UCSD-AML1 (cell line): Measurements from ENCODE around the gene TRNAU1AP.
"Not testable (repeated sequence)": the region's sequence is repeated elsewhere in the genome, so short reads cannot be mapped to it uniquely, and the experiment has no call there.

Experiments used
- DNase-seq: peaks from one replicate; lab custom pipeline; 2025; ENCODE audit not compliant: unreplicated experiment; lab: John Stamatoyannopoulos, UW

The TRNAU1AP gene

DNA sequence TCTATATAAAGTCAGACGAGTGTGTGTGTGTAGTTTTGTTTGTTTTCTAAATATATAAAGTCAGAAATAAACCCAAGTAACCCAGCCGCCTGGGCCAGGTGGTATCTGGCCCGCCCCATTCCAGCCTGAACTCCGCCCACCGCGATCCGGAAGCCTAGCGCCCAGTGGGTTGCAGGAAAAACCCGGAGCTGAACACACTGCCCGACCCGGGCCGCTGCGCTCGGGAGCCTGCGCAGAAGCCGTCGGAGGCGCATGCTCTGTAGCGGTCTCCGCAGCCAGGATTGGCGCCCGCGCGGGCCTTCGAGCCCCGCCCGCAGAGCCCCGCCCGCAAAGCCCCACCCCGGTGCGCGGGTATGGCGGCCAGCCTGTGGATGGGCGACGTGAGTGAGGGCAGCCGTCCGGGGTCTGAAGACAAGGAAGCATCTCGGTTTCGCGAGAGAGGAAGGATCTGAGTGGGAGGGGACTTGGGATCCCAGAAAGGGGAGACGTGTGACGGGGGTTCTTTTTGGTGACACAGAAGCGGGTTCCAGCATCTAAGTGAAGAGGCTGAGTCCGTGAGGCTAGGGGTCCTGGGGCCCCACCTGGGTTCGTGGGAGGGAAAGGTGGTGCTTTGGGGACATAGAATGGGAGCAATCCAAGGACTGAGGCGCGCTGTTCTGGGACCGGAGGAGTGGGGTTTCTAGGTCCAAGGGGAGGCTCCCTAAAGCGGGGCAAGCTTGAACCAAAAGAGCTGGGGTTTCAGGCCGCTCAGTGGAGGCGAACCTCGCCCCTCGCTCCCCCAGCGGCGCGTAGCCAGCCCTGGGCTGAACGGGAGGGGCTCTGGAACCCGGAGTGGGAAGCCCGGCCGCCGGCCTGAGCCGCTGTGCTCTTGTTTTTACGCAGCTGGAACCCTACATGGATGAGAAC is at the start of gene TRNAU1AP:
Gene TRNAU1AP (plus strand): TSS at position 328 of the 906 bp plus-strand sequence. CDS start 26 bp downstream, at position 354.
- peak; percentile 97 for DNase-seq

DNA sequence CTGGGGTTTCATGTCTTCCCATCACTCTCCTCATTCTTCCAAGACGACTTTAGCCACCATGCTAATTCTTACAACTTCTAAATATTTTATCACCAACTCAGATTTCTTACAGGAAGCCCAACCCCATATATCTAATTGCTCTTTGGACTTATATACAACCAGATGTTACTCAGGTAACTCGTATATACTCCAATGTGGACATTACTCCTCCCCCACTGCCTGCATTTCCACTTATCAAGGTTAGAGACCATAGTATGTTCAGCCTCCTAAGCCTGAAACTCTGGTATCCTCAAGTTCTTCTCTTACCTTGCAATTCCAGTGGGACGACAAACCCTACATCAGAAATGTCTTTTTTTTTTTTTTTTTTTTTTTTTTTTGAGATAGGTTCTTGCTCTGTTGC is 49.8 kb upstream of the TRNAU1AP start:
- DNase-seq: no peak

DNA sequence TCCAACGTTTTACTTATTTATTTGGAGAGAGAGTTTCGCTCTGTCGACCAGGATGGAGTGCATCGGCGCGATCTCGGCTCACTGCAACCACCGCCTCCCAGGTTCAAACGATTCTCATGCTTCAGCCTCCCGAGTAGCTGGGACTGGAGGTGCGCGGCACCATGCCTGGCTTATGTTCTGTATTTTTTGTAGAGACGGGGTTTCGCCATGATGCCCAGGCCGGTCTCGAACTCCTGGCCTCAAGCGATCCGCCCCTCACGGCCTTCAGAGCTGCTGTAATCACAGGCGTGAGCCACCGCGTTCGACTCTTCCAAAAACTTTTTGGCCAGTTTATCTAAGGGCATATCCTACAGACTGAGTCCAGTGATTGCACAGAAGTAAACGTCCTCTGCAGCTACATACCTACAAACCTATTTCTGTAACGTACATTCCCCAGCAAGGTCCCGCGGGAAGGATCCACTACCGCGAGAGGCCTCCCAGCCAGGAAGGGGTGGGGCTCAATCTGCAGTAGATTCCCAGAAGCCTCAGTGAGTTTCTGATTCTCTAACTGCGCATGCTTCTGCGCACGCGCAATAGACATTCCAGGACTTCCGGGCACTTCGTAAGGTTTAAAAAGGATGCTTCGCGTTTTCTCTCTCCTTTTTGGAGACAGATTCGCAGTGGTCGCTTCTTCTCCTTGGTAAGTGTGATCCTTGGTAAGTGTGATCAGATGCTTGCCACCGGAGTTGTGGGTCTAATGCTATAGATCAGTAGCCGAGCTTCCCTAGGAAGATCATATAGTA is 47.3 kb upstream of the TRNAU1AP start, which contains the start of gene RCC1:
Gene RCC1 (plus strand): TSS at position 638 of the 782 bp plus-strand sequence. CDS start 23,824 bp downstream, outside the sequence.
- peak; percentile 96 for DNase-seq

DNA sequence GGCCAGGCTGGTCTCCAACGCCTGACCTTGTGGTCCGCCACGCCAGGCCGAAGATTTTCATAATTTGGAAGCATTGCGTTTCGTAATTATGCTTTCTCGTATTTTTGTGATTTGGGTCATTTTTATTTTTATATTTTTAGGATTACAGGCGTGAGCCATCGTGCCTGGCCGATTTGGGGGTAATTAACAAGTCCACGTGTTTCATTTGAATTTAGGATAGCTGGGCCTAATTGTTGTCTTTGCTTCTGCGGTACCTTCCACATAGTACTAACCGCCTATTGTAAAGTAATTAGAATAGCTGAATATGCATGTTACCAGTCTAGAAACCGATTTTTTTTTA is 46.0 kb upstream of the TRNAU1AP start:
- DNase-seq: no peak

DNA sequence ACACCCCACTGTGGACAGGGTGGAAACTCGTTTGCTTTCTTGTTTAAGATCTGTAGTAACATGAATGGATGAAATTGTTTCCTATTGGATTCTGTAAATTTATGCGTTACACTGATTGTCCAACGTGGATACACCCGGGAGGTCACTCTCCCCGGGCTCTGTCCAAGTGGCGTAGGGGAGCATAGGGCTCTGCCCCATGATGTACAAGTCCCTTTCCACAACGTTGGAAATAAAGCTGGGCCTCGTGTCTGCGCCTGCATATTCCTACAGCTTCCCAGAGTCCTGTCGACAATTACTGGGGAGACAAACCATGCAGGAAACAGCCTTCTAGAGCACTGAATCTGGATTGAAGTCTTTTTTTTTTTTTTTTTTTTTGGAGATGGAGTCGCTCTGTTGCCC is 45.6 kb upstream of the TRNAU1AP start:
- peak; percentile 29 for DNase-seq

DNA sequence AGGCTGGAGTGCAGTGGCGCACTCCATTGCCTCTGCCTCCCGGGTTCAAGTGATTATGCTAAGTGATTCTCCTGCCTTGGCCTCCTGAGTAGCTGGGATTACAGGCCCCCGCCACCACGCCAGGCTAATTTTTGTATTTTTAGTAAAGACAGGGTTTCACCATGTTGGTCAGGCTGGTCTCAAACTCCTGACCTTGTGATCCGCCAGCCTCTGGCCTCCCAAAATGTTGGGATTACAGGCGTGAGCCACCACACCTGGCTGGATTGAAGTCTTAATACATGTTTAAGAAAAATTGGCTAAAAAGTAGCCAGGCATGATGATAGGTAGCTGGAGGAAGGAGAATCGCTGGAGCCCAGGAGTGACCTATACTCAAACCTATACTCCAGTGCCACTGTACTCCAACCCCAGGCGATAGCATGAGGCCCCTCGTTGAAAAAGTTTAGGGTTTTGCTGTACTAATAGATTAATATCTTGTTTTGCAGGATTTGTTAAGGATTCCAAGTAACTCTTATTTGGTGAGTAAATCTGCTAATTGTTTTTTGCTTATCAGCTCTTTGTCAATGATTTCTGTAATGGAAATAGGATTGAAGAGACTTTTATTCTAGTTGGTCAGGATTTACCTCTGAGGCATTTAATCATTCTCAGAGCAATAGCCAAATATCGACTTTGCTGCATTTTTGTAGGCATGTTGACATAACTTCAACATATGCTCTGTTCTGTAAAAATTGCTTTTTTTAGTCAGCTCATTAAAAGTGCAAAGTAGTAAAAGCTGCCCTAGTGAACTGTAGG is 45.0 kb upstream of the TRNAU1AP start:
- no peak for DNase-seq

DNA sequence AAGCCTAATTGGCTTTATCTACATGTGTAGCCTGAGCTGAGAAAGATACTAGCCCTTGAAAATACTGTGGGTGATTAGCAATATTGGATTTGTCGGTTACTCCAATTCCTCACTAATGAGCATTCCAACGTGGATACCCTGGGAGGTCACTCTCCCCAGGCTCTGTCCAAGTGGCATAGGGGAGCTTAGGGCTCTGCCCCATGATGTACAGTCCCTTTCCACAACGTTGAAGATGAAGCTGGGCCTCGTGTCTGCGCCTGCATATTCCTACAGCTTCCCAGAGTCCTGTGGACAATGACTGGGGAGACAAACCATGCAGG is 44.5 kb upstream of the TRNAU1AP start:
- no peak for DNase-seq

DNA sequence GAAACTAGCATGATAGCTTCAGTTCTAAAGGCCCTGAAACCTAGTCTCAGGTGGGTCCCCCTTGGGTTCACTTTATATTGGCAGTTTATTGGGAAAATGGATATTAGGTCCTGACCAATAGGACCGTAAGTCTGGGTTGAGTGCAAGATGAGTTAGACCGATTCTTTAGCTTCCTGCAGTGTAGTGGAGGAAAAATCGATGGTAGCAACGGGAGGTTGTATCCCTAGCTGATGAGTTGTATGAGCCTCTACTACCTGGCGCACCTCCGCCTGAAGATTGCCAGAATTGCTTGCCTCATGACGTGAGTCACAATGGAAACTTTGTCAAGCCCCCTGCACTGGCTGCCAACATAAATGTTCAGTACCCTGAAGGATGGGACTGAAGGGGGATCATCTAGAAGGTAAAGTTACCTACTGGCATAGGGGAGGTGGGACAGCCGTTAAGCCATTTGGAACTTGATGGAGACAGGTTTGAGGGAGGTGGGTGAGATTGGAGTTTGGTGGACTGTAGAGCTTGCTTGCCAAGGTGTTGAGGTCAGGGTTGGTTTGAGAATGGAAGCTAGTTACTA is 43.1 kb upstream of the TRNAU1AP start:
- no peak for DNase-seq

DNA sequence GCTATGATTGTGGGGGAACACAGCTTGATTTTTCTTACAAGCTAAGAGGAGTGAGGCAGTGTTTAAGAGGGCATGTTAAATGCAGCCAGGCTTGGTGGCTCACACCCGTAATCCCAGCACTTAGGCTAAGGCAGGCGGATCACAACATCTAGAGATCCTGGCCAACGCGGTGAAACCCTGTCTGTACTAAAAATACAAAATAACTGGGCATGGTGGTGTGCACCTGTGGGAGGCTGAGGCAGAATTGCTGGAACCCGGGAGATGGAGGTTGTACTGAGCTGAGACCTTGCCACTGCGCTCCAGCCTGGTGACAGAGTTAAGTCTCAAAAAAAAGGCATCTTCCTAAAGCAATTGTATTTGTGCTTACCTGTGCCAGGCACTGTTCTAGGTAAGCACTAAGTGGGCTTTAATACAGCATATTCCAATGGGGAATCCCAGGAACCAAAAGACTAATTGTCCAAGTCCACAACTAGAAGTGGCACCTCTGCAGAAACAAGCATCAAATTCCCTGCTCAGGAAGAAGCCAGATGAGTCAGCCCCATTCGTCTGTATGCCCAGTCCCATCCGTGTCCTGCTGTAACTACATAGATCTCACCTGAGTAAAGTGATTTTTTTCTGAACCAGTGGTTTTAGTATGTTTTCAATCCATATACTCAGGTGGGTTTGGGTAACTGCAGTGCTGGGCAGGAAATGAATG is 42.5 kb upstream of the TRNAU1AP start:
- DNase-seq: no peak

DNA sequence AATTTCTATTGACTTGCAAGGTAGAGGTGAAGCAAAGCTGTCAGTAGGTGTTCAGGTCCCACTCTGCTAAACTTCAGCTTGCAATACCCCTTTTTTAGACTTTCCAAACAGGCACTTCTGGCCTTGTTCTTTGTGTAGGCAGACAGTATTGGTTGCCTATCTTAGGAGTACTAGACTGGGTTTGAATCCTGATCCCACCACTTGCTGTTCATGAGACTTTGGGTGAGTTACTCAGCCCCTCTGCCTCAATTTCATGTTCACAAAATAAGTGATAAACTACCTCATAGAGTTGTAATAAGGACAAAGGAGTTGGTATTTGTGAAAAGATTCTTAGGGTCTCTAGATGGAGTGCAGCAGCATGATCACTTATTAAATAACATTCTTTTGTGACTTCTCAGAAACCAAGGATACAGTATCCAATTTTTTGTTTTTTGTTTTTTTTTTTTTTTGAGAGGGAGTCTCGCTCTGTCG is 41.9 kb upstream of the TRNAU1AP start:
- DNase-seq: no peak

DNA sequence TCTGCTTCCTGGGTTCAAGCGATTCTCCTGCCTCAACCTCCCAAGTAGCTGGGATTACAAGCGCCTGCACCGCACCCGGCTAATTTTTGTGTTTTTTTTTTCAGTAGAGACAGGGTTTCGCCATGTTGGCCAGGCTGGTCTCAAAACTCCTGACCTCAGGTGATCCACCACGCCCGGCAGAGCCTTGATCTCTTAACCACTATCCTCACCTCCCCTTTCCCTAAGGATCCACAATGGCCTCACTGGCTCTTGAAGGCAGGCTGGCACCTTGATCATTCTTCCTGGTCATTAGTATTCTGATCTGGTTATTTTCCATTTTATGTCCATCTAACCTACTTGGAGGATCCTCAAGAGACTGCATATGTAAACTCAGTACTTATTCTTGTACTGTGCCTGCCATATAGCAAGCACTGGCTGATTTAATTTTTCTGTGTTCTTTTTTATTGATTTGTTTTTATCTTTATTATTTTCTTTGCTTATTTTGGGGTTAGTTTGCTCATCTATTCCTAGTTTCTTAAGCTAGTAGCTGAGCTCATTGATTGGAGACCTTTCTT is 40.8 kb upstream of the TRNAU1AP start:
- no peak for DNase-seq

DNA sequence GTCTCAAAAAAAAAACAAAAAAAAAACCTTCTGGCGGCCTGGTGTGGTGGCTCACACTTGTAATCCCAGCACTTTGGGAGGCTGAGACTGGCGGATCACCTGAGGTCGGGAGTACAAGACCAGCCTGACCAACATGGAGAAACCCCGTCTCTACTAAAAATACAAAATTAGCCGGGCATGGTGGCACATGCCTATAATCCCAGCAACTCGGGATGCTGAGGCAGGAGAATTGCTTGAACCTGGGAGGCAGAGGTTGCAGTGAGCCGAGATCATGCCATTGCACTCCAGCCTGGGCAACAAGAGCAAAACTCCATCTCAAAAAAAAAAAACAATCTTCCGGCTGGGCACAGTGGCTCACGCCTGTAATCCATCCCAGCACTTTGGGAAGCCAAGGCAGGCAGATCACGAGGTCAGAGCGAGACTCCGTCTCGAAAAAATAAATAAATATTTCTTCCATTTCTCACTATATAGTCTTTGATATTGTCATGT is 38.4 kb upstream of the TRNAU1AP start:
- not testable (repeated sequence) for DNase-seq

DNA sequence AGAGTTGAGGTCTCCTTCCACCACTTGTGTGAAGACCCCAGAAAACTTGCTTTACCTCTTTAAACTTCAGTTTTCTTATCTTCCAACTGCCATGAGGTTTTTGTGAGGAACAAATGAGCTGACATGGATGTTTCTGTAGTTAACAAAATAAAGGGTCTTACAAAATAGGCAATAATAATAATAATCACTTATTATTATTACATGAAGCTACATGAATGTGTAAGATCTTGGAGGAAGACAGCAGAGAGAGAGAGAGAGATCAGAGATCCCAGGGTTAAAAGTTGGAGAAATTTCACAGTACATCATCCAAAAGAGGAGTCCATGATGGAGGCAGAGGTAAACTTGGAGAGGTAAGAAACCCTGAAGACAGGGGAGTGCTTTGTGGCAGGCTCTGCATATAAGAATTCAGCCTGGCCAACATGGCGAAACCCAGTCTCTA is 36.3 kb upstream of the TRNAU1AP start:
- DNase-seq: no peak

DNA sequence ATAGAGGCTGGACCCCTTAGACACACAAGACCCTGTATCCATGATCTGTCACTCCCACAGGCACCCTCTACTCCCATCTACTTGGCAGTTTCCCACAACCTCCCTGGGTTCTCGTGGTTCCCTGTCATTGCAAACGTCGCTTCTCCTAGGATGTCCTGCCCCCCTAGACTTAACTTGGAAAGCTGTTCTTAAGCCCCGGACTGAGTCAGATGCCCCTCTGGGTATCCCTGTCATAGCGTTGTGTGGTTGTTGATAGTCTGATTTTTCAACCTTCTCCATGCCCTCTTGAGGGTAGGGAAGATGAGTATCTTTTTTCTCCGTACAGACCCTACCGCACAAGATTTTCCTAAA is 35.3 kb upstream of the TRNAU1AP start:
- DNase-seq: no peak

DNA sequence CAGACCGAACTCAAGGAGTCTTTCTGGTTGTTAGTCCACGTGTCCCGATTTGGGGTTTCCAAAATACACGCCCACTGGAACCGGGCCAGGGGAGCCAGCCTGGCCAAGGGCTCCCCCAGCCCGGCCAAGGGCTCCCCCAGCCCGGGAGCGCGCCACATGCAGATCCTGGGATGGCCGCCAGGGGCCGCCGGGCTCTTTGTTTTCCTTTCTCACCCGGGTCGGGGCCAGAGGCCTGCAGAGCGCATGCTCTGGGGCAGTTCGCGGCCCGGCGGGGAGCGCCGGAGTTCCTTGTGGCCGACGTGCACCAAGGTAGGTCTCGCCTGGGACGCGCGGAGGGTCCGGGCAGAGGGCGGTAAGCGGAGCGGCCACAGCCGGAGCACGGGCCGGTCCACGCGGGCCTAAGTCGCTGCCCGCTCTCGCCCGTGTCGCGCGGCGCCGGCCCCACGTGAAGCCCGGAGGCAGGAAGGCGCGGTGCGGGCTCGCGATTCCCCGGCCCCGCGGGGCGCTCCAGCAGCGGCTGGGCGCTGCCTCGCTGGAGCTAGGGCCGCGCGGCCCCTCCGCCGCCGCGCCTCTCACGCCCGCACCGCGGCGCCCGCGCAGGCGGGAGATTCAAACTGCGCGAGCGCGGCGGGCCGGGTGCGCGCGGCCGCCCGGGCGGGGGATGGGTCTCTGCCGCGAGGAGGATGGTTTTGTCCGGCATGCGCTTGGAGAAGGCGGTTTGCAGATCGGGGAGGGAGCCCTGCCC is 34.7 kb upstream of the TRNAU1AP start:
- DNase-seq: peak; percentile 89

DNA sequence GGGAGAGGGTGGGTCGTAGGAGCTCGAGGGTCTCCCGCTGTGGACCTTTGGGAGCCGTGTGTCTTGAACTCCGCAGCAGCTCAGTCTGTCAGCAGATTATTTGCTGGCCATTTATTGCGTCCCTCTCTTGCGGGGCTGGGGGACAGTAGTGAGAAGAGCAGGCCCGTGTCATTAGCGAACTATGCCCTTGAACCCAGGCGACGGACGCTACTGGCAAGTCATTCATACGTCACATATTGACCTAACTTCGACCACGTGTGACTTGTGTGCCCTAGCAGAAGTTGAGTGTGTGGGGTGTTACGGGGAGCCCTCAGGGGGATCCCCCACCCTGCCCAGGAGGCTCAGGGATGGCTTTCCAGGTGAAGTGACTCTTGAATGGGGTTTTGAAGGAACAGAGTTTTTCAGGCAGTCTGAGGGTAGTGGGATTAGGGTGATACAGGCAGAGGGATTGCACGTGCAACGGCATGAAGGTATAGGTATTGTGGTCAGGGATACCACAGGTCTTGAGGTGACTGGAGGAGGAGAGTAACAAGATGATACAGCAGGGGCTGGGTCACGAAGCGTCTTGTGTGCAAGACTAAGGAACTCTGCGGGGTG is 34.0 kb upstream of the TRNAU1AP start:
- peak; percentile 52 for DNase-seq

DNA sequence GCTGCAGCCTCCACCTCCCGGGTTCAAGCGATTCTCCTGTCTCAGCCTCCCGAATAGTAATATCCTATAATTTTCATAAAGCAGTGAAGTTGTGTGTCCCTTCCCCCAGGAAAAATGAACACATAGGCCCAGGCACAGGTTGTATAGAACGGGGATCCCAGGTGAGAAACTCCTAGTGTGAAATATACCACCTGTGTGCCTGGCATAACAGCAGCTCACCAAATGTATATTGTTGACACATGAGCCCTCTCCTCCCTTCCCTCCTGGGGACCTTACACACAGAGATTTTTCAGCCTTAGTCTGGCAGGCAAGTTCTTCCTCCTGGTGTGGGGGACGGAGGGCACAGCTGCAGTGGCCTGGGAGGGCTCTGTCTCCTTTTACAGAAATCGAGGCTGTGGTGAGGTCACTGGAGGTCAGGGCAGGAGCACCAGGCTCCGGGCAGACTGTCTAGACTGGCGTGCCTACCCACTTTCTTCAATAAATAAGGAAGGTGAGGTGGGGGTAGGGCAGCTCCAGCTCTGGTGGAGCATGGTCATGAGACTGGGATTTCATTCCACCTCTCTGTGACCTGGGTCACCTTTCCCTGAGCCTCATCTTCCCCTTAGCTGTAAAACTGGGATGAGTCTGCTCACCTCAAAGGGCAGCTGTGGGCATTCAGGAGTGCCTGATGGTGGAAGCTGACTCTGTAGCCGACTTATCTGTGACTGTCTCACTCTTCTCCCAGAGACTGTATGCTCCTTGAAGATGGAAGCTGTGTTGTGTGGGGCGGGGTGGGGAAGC is 32.7 kb upstream of the TRNAU1AP start:
- DNase-seq: no peak

DNA sequence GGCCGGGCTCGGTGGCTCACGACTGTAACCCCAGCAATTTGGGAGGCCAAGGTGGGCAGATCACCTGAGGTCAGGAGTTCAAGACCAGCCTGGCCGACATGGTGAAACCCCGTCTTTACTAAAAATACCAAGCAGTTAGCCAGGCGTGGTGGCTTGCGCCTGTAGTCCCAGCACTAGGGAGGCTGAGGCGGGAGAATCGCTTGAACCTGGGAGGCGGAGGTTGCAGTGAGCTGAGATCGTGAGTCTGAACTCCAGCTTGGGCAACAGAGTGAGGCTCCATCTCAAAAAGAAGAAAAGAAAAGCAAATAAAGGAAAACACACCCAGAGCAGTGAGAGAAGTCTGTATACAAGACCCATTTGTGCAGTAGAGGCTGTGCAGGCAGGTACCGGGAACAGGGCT is 32.1 kb upstream of the TRNAU1AP start:
- DNase-seq: not testable (repeated sequence)
